HEK293 (cell line): ENCODE measurements around the gene SEMA3A.

Experiments
- ZNF10 ChIP-seq: fragments of 450-650 bp; formaldehyde crosslinking; IDR thresholded peaks from 2 replicates; pipeline ENCODE4 v1.5.1; 2017; ENCODE audit warnings: missing biosample characterization, missing genetic modification characterization
- ZNF174 ChIP-seq: fragments of 450-650 bp; formaldehyde crosslinking; IDR thresholded peaks from 2 replicates; pipeline ENCODE4 v1.5.0; 2017; ENCODE audit warnings: missing biosample characterization, mild to moderate bottlenecking, missing genetic modification characterization
- ZNF416 ChIP-seq: fragments of 450-650 bp; formaldehyde crosslinking; IDR thresholded peaks from 2 replicates; pipeline ENCODE4 v1.5.1; 2016; ENCODE audit warnings: missing biosample characterization, missing genetic modification characterization
- ZNF777 ChIP-seq: fragments of 450-650 bp; formaldehyde crosslinking; IDR thresholded peaks from 2 replicates; pipeline ENCODE4 v1.5.1; 2017; ENCODE audit warnings: missing biosample characterization, missing genetic modification characterization, borderline replicate concordance
- TF ChIP-seq, protein P1 (sequence below): fragments of 450-650 bp; formaldehyde crosslinking; IDR thresholded peaks from 2 replicates; pipeline ENCODE4 v1.5.1; 2016; ENCODE audit warnings: missing biosample characterization, missing genetic modification characterization
- TF ChIP-seq, protein P2 (sequence below): fragments of 450-650 bp; formaldehyde crosslinking; IDR thresholded peaks from 2 replicates; pipeline ENCODE4 v1.5.1; 2016; ENCODE audit warnings: missing biosample characterization, missing genetic modification characterization, low read depth

DNA sequence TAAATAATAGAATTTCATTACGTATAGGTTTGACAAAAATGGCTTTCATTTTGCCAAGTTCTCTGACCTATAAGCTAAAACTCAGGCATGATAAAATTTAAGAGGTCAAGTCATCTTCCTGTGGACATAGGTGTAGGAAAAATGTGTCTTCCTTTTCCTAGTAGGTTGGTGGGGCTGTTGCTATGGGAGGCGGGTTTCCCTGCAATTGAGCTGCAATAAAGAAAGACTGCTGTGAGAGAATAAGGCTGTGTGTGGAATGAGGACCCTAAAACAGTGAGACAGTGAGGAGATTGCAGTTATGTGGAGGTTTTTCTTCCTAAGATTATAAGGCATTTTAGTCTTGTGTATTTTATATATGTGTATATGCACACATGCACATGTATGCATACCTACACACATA lies 13.0 kb upstream of the SEMA3A start:
- TF ChIP-seq, protein P1, sequence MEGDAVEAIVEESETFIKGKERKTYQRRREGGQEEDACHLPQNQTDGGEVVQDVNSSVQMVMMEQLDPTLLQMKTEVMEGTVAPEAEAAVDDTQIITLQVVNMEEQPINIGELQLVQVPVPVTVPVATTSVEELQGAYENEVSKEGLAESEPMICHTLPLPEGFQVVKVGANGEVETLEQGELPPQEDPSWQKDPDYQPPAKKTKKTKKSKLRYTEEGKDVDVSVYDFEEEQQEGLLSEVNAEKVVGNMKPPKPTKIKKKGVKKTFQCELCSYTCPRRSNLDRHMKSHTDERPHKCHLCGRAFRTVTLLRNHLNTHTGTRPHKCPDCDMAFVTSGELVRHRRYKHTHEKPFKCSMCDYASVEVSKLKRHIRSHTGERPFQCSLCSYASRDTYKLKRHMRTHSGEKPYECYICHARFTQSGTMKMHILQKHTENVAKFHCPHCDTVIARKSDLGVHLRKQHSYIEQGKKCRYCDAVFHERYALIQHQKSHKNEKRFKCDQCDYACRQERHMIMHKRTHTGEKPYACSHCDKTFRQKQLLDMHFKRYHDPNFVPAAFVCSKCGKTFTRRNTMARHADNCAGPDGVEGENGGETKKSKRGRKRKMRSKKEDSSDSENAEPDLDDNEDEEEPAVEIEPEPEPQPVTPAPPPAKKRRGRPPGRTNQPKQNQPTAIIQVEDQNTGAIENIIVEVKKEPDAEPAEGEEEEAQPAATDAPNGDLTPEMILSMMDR = no peak
- no peak for TF ChIP-seq ZNF10 (tag by site-specific recombination)
- TF ChIP-seq ZNF416 = no peak
- no peak for TF ChIP-seq ZNF777 (tag by site-specific recombination)
- no peak for TF ChIP-seq ZNF174 (tag by site-specific recombination)
- TF ChIP-seq, protein P2, sequence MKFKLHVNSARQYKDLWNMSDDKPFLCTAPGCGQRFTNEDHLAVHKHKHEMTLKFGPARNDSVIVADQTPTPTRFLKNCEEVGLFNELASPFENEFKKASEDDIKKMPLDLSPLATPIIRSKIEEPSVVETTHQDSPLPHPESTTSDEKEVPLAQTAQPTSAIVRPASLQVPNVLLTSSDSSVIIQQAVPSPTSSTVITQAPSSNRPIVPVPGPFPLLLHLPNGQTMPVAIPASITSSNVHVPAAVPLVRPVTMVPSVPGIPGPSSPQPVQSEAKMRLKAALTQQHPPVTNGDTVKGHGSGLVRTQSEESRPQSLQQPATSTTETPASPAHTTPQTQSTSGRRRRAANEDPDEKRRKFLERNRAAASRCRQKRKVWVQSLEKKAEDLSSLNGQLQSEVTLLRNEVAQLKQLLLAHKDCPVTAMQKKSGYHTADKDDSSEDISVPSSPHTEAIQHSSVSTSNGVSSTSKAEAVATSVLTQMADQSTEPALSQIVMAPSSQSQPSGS (tag by site-specific recombination) = no peak
